ENCODE measurements around the gene SLC10A7.

The SLC10A7 gene

DNA sequence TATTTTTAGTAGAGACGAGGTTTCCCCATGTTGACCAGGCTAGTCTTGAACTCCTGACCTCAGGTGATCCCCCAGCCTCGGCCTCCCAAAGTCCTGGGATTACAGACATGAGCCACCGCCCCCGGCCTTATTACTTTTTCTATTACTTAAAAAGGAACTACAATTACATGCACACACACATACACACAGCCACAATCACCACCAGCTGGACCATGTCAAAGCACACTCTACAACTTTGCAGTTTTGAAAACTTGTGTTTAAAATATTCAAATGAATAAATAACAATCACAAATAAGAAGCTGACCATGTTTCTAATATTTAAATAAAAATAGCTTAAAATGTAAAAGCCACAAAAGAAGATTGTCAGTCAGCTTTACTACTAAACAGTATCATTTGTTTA is 23.4 kb downstream of the SLC10A7 start:
- Histone ChIP-seq H3K4me1 (ENCODE audit: control insufficient read depth, insufficient read depth, low read length) (no peaks in the 10 kb centered on the region), H3K27me3 (ENCODE audit: control insufficient read depth, insufficient read depth, low read length, poor library complexity, severe bottlenecking) (no peaks in the 10 kb centered on the region), H3K27ac (ENCODE audit: insufficient read depth, low read depth, low read length, poor library complexity, severe bottlenecking) (no peak overlapping the region), H3K9me3 (ENCODE audit: control insufficient read depth, low read length) (no peaks in the 10 kb centered on the region), H3K4me3 (ENCODE audit: insufficient read depth, low read depth, low read length) (no peak overlapping the region), H3K36me3 (ENCODE audit: control insufficient read depth, insufficient read depth, low read length) (no peaks in the 10 kb centered on the region)
- WGBS, 2 experiments: 87% methylated on average over 4 of the region's 4 CpGs

DNA sequence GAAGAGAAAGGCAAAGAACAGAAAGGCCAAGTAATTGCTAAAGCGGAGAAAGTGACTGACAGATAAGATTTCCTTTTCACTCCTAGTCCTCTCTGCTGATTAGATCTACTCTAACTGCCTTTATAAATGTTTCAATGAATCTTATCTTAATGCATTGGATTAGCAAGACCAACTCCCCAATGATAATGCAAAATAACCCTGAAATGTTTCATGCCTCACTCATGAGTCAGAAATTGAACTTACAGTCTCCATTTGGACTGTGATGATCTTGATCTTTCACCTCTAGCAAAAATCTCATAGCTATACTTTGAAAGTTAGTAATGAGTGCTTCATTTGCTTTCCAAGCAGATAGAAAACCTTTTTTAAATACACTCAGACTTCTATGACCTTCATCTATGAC is 26.5 kb downstream of the SLC10A7 start:
- Histone ChIP-seq H3K4me1 (ENCODE audit: control insufficient read depth, insufficient read depth, low read length) (no peaks in the 10 kb centered on the region), H3K36me3 (ENCODE audit: control insufficient read depth, insufficient read depth, low read length) (no peaks in the 10 kb centered on the region), H3K9me3 (ENCODE audit: control insufficient read depth, low read length) (no peaks in the 10 kb centered on the region), H3K27ac (ENCODE audit: insufficient read depth, low read depth, low read length, poor library complexity, severe bottlenecking) (no peak overlapping the region), H3K27me3 (ENCODE audit: control insufficient read depth, insufficient read depth, low read length, poor library complexity, severe bottlenecking) (no peaks in the 10 kb centered on the region), H3K4me3 (ENCODE audit: insufficient read depth, low read depth, low read length) (no peak overlapping the region)
- WGBS, 2 experiments: 80% methylated on average over 1 of the region's 1 CpG; no CpG with 5 or more reads in 1 of the 2 experiments

DNA sequence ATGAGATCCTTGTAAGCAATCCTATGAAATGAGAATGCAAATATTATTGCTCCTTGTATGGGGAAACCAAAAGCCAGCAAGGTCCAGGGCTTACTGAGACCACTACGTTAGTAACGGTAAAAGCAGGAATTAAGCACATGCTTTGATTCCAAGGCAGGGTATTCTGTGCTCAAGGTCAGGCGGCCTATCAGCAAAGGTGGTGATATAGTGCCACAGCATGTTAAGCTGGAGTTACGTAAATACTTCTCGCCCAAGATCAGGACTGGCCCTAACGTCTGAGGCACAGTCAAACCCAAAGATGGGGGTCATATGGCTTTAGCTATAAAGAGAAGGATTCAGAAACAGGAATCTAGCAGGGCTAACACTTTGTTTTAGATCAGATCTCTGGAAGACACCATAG is 27.6 kb downstream of the SLC10A7 start:
- 94% methylated on average over 6 of the region's 6 CpGs for WGBS, 2 experiments
- H3K27me3 ChIP-seq (ENCODE audit: control insufficient read depth, insufficient read depth, low read length, poor library complexity, severe bottlenecking): no peaks in the 10 kb centered on the region

DNA sequence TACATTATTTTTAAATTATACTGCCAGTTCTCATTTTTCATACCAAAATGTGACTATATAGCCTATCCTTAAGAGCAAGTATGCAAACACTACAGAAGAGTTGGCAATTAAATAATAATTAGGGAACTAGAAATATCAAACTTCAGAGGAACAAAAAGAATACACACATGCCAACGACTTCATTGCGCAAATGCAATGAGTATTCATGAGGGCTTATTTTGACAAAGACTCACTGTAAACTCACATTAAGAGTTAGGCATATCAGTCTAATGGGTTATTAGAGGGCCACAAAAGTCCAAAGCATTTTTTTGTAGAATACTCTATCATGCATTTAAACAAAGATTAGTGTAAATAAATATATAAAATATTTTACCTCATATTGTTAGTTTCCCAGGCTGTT is 31.6 kb downstream of the SLC10A7 start:
- WGBS, 2 experiments: 98 to 100% methylated on average over 2 of the region's 2 CpGs

More for the DNA sequence above, 27.6 kb downstream of the SLC10A7 start:
- Histone ChIP-seq H3K36me3 (ENCODE audit: control insufficient read depth, insufficient read depth, low read length) (no peaks in the 10 kb centered on the region), H3K4me1 (ENCODE audit: control insufficient read depth, insufficient read depth, low read length) (no peaks in the 10 kb centered on the region), H3K27ac (ENCODE audit: insufficient read depth, low read depth, low read length, poor library complexity, severe bottlenecking) (no peak overlapping the region), H3K9me3 (ENCODE audit: control insufficient read depth, low read length) (no peaks in the 10 kb centered on the region), H3K4me3 (ENCODE audit: insufficient read depth, low read depth, low read length) (no peak overlapping the region)

DNA sequence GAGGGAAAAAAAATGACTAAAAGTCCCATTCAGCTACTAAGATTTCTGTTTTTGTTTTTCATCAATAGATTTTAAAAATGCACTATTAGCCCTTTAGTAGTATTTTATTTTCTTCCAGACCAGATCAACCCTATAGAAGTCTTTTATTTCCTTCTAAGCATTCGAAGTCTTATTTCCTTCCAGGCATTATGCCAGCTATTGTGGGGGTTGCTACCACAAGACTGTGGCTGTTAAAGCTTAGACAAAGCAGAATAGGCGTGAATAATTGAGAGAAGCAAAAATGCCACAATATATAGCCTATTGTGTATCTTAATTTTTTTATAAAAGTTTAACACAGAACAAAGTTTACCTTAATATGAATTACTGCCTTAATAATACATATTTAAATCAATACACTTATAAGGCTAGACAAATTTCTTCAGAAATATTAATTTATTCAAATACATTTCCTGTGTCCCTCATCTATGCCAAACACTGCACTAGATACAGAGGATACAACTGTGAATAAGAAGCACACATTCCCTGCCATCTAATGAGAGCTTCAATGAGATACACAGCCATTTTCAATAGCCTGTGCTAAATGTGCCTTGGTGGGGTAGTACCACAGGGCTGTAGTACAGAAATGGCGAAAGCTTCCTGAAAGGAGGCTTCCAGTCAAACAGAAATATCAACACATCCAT is 33.1 kb downstream of the SLC10A7 start:
- 93% methylated on average over 1 to 3 of the region's 3 CpGs for WGBS, 2 experiments
- Histone ChIP-seq H3K4me3 (ENCODE audit: insufficient read depth, low read depth, low read length) (no peak overlapping the region), H3K36me3 (ENCODE audit: control insufficient read depth, insufficient read depth, low read length) (no peaks in the 10 kb centered on the region), H3K27me3 (ENCODE audit: control insufficient read depth, insufficient read depth, low read length, poor library complexity, severe bottlenecking) (no peaks in the 10 kb centered on the region), H3K9me3 (ENCODE audit: control insufficient read depth, low read length) (no peaks in the 10 kb centered on the region), H3K4me1 (ENCODE audit: control insufficient read depth, insufficient read depth, low read length) (no peaks in the 10 kb centered on the region), H3K27ac (ENCODE audit: insufficient read depth, low read depth, low read length, poor library complexity, severe bottlenecking) (no peak overlapping the region)

More for the DNA sequence above, 31.6 kb downstream of the SLC10A7 start:
- no peaks in the 10 kb centered on the region for H3K4me1 ChIP-seq (ENCODE audit: control insufficient read depth, insufficient read depth, low read length)
- no peaks in the 10 kb centered on the region for H3K36me3 ChIP-seq (ENCODE audit: control insufficient read depth, insufficient read depth, low read length)
- no peak overlapping the region for H3K27ac ChIP-seq (ENCODE audit: insufficient read depth, low read depth, low read length, poor library complexity, severe bottlenecking)
- H3K4me3 ChIP-seq (ENCODE audit: insufficient read depth, low read depth, low read length): no peak overlapping the region
- no peaks in the 10 kb centered on the region for H3K9me3 ChIP-seq (ENCODE audit: control insufficient read depth, low read length)
- H3K27me3 ChIP-seq (ENCODE audit: control insufficient read depth, insufficient read depth, low read length, poor library complexity, severe bottlenecking): no peaks in the 10 kb centered on the region

DNA sequence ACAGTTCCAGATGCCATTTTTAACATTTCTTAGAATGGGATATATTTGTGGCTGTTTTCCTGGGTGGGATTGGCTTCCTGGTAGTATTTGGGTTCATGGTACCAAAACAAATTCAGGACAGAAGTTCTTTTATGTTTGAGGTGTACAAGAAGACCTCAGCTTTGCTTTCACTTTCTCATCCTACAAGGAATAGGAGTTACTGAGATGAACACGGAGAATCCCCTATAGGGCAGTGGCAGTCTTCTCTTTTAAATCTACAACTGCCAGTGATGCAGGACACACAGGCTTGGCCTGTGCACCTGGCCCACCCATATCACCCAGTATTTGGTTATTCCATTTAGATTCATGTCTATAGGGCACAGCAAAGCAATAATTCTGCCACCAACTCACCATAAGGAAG is 35.2 kb downstream of the SLC10A7 start:
- whole genome bisulfite sequencing, 2 experiments: 92 to 100% methylated on average over 1 of the region's 1 CpG
- Histone ChIP-seq H3K36me3 (ENCODE audit: control insufficient read depth, insufficient read depth, low read length) (no peaks in the 10 kb centered on the region), H3K4me1 (ENCODE audit: control insufficient read depth, insufficient read depth, low read length) (no peaks in the 10 kb centered on the region), H3K27ac (ENCODE audit: insufficient read depth, low read depth, low read length, poor library complexity, severe bottlenecking) (no peak overlapping the region), H3K4me3 (ENCODE audit: insufficient read depth, low read depth, low read length) (no peak overlapping the region), H3K9me3 (ENCODE audit: control insufficient read depth, low read length) (no peaks in the 10 kb centered on the region), H3K27me3 (ENCODE audit: control insufficient read depth, insufficient read depth, low read length, poor library complexity, severe bottlenecking) (no peaks in the 10 kb centered on the region)

DNA sequence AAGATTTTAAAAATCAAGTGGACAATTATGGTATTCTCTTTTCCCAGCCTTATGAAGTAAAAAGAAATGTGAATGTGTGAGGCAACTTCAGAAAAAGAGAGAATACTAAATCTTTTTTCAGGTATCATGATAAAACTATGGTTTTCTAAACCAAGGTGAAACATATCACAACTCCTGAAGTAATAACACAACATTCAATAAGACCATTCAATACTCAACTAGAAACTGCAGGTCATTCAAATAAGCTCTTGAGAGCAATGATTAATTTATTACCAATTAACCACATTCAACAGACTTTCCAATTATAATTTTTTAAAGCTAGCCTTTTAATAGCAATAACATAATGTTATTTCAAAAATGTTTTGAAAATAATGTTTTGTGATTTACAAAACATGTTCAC is 35.8 kb downstream of the SLC10A7 start:
- no peak overlapping the region for H3K4me3 ChIP-seq (ENCODE audit: insufficient read depth, low read depth, low read length)
- no peaks in the 10 kb centered on the region for H3K27me3 ChIP-seq (ENCODE audit: control insufficient read depth, insufficient read depth, low read length, poor library complexity, severe bottlenecking)
- no peaks in the 10 kb centered on the region for H3K36me3 ChIP-seq (ENCODE audit: control insufficient read depth, insufficient read depth, low read length)
- H3K9me3 ChIP-seq (ENCODE audit: control insufficient read depth, low read length): no peaks in the 10 kb centered on the region
- H3K27ac ChIP-seq (ENCODE audit: insufficient read depth, low read depth, low read length, poor library complexity, severe bottlenecking): no peak overlapping the region
- no peaks in the 10 kb centered on the region for H3K4me1 ChIP-seq (ENCODE audit: control insufficient read depth, insufficient read depth, low read length)

DNA sequence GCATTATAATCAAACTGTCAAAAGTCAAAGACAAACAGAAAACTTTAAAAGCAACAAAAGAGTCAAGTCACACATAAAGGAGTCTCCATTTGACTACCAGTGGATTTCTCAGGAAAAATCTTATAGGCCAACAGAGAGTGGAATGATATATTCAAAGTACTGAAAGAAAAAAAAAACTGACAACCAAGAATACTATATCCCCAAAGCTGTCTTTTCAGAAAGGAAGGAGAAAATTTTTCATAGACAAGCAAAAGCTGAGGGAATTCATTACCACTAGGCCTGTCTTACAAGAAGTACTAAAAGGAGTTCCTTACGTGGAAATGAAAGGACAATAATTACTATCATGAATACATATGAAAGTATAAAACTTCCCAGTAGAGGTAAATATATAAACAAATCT is 39.0 kb downstream of the SLC10A7 start:
- Histone ChIP-seq H3K4me3 (ENCODE audit: insufficient read depth, low read depth, low read length) (no peak overlapping the region), H3K9me3 (ENCODE audit: control insufficient read depth, low read length) (no peaks in the 10 kb centered on the region), H3K27ac (ENCODE audit: insufficient read depth, low read depth, low read length, poor library complexity, severe bottlenecking) (no peak overlapping the region), H3K4me1 (ENCODE audit: control insufficient read depth, insufficient read depth, low read length) (no peaks in the 10 kb centered on the region), H3K27me3 (ENCODE audit: control insufficient read depth, insufficient read depth, low read length, poor library complexity, severe bottlenecking) (no peaks in the 10 kb centered on the region), H3K36me3 (ENCODE audit: control insufficient read depth, insufficient read depth, low read length) (no peaks in the 10 kb centered on the region)
- WGBS, 2 experiments: no CpG with 5 or more reads among the region's 1 CpG

DNA sequence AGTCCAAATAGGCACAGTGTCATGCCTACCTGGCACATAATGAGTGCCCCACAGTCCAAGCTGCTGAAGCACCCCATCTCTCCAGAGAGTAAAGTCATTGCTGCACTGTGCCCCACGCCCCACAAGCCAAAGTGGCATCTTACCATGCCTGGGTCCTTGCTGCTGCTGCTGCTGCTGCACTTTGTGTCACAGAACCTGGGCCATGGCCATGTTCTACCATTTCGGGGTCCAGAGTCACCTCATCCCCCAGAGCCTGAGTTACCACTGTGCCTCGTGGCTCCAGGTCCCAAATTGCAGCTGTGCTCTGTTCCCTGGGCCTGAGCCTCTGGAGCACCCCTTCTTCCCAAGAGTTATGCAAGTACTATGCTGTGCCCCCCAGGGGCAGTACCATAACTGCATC is 40.5 kb downstream of the SLC10A7 start:
- H3K27me3 ChIP-seq (ENCODE audit: control insufficient read depth, insufficient read depth, low read length, poor library complexity, severe bottlenecking): no peaks in the 10 kb centered on the region
- no peaks in the 10 kb centered on the region for H3K4me1 ChIP-seq (ENCODE audit: control insufficient read depth, insufficient read depth, low read length)
- WGBS, 2 experiments: 93 to 94% methylated on average over 3 of the region's 3 CpGs
- no peaks in the 10 kb centered on the region for H3K36me3 ChIP-seq (ENCODE audit: control insufficient read depth, insufficient read depth, low read length)
- H3K9me3 ChIP-seq (ENCODE audit: control insufficient read depth, low read length): no peaks in the 10 kb centered on the region
- H3K4me3 ChIP-seq (ENCODE audit: insufficient read depth, low read depth, low read length): no peak overlapping the region
- H3K27ac ChIP-seq (ENCODE audit: insufficient read depth, low read depth, low read length, poor library complexity, severe bottlenecking): no peak overlapping the region

DNA sequence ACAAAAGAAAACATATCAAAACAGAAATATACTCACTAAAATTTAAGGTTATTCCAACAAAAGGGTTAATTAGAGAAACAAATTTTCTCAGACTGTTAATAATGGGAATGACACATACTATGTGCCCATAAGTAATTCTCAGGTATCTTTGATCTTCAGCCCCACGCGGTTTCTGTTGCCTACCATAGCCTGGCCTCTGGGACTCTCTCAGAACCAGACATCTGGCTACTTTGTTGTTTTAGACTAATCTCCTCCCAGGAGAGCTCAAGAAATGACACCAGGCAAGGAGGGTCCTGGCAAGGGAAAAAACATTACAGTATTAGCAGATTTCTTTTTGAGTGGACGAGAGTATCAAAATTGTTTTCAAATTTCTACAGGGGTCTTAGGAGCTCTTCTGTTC is 43.7 kb downstream of the SLC10A7 start:
- H3K4me1 ChIP-seq (ENCODE audit: control insufficient read depth, insufficient read depth, low read length): peaks cover under 1% of the 10 kb centered on the region
- H3K27me3 ChIP-seq (ENCODE audit: control insufficient read depth, insufficient read depth, low read length, poor library complexity, severe bottlenecking): no peaks in the 10 kb centered on the region
- no peak overlapping the region for H3K27ac ChIP-seq (ENCODE audit: insufficient read depth, low read depth, low read length, poor library complexity, severe bottlenecking)
- H3K9me3 ChIP-seq (ENCODE audit: control insufficient read depth, low read length): no peaks in the 10 kb centered on the region
- no peak overlapping the region for H3K4me3 ChIP-seq (ENCODE audit: insufficient read depth, low read depth, low read length)
- H3K36me3 ChIP-seq (ENCODE audit: control insufficient read depth, insufficient read depth, low read length): no peaks in the 10 kb centered on the region
- 87 to 92% methylated on average over 3 of the region's 3 CpGs for WGBS, 2 experiments

DNA sequence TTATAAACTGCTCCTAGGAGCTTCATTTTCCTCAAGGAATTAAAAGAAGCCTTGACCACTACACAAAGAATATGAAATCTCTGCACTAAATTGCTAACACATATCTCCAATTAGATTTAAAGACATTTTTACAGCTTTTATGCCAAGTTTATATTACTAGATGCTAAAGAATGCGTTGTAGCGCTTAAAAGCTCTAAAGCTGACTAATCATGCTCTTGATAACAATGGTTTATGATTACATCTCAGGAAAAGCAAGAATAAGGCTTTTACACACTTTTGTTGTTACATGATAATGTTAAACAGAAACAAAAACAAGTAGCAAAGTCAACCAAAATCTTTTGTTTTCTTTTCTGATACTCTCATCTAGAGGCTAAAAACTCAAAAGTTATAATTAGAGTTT is 44.7 kb downstream of the SLC10A7 start:
- WGBS, 2 experiments: 82 to 91% methylated on average over 2 of the region's 2 CpGs

More for the DNA sequence above, 44.7 kb downstream of the SLC10A7 start:
- H3K4me1 ChIP-seq (ENCODE audit: control insufficient read depth, insufficient read depth, low read length): peaks cover 10% of the 10 kb centered on the region
- no peak overlapping the region for H3K4me3 ChIP-seq (ENCODE audit: insufficient read depth, low read depth, low read length)
- H3K27me3 ChIP-seq (ENCODE audit: control insufficient read depth, insufficient read depth, low read length, poor library complexity, severe bottlenecking): no peaks in the 10 kb centered on the region
- H3K36me3 ChIP-seq (ENCODE audit: control insufficient read depth, insufficient read depth, low read length): no peaks in the 10 kb centered on the region
- no peak overlapping the region for H3K27ac ChIP-seq (ENCODE audit: insufficient read depth, low read depth, low read length, poor library complexity, severe bottlenecking)
- H3K9me3 ChIP-seq (ENCODE audit: control insufficient read depth, low read length): no peaks in the 10 kb centered on the region
